Esophagus squamous epithelium (tissue), 4 donors: ENCODE results near the gene RALGPS1.

Source experiments
- POLR2A ChIP-seq, 4 donors: fragments of 450-650 bp; IDR thresholded peaks; one replicate each; pipeline ENCODE4 v1.6.1; 2017; ENCODE audit warnings: antibody characterized with exemption in 4 of 4, mild to moderate bottlenecking in 4 of 4, moderate library complexity in 3 of 4
- TF ChIP-seq, protein P1 (sequence below), 6 experiments: fragments of 450-650 bp in 4 of 6; fragments of 200-600 bp in 2 of 6; sonication (generic) in 2 of 6; IDR thresholded peaks; one replicate each; pipeline ENCODE4 v1.5.1; 2016 to 2019; ENCODE audit warnings: antibody characterized with exemption in 6 of 6, mild to moderate bottlenecking in 4 of 6, moderate library complexity in 4 of 6

DNA sequence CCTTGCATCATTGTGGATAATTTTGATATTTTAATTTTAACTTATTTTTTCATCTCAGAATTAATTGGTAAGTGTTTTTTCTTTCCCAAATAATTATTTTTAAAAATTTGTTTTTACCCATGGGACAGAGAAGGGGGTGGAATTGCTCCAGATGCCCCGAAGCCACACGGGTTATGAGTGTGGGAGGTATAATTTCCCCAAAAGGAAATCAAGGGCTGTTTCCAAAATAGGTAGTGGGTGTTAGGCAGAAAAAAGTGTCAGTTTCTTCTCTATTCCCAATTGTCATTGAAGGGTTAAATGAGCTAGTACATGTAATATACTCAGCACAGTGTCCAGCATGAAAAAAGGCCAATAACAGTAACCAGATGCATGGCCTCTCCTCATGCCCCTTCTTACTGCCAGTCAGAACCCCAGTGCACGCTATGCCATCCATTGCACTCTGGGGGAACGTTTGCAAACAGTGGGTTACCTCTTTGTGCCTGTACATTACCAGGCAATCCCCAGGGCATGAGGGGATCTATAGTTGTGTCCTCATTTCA lies 244.3 kb downstream of the RALGPS1 start:
- TF ChIP-seq, protein P1, sequence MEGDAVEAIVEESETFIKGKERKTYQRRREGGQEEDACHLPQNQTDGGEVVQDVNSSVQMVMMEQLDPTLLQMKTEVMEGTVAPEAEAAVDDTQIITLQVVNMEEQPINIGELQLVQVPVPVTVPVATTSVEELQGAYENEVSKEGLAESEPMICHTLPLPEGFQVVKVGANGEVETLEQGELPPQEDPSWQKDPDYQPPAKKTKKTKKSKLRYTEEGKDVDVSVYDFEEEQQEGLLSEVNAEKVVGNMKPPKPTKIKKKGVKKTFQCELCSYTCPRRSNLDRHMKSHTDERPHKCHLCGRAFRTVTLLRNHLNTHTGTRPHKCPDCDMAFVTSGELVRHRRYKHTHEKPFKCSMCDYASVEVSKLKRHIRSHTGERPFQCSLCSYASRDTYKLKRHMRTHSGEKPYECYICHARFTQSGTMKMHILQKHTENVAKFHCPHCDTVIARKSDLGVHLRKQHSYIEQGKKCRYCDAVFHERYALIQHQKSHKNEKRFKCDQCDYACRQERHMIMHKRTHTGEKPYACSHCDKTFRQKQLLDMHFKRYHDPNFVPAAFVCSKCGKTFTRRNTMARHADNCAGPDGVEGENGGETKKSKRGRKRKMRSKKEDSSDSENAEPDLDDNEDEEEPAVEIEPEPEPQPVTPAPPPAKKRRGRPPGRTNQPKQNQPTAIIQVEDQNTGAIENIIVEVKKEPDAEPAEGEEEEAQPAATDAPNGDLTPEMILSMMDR (IDR thresholded peaks at IDR 0.05) = no peak
- no peak for TF ChIP-seq POLR2A (IDR thresholded peaks at IDR 0.05)
